Activated naive CD4-positive, alpha-beta T cell treated with anti-CD3 and anti-CD28 coated beads for 36 hours (primary cell): ENCODE measurements around the gene CEBPE. TPM values are rescaled to one million over a fixed set of nuclear protein-coding genes. Genes with fewer than 3 reads are reported as not detected.
A peak's percentile ranks its signal among the peaks of the same experiment; 100 is the strongest.

Experiments used
- CTCF ChIA-PET: fragments of 350-600 bp; sonication (Branson Sonifier 250); formaldehyde crosslinking; loops from one replicate; lab custom pipeline; 2021; ENCODE audit warnings: antibody characterized with exemption; lab: Charles Lee
- DNase-seq: peaks from one replicate; pipeline ENCODE4 v3.0.0-alpha.2; 2020
- H3K27ac Mint-ChIP-seq: one replicate; pipeline ENCODE4 v1.8.0; 2021; ENCODE audit warnings: mild to moderate bottlenecking, mixed read lengths
- H3K27me3 Mint-ChIP-seq: one replicate; pipeline ENCODE4 v1.8.0; 2021; ENCODE audit warnings: low read depth, mixed read lengths
- H3K36me3 Mint-ChIP-seq: one replicate; pipeline ENCODE4 v1.8.0; 2021; ENCODE audit warnings: low read depth, mixed read lengths
- H3K4me1 Mint-ChIP-seq: one replicate; pipeline ENCODE4 v1.8.0; 2021; ENCODE audit warnings: low read depth, mixed read lengths
- H3K4me3 Mint-ChIP-seq: one replicate; pipeline ENCODE4 v1.8.0; 2021; ENCODE audit warnings: mild to moderate bottlenecking, moderate library complexity, mixed read lengths
- H3K9me3 Mint-ChIP-seq: one replicate; pipeline ENCODE4 v1.8.0; 2021; ENCODE audit warnings: mixed read lengths
- intact Hi-C: fragments of 100-400 bp; cut with micrococcal nuclease; formaldehyde crosslinking; loops from one replicate; pipeline ENCODE4 v1.15.1; 2023
- total RNA-seq, 2 experiments: library from RNA; stranded (reverse); gene quantifications; one replicate each; pipeline ENCODE4 v1.2.3, GENCODE V29; 2021

The CEBPE gene
- total RNA-seq, 2 experiments from 2014 or later, result 0.37 to 0.43 TPM

- Mint-ChIP-seq H3K27ac (no peak overlapping the region), H3K9me3 (no peaks in the 10 kb centered on the region), H3K36me3 (peaks cover 31% of the 10 kb centered on the region), H3K4me3 (no peak overlapping the region), H3K4me1 (peaks cover 41% of the 10 kb centered on the region), H3K27me3 (no peaks in the 10 kb centered on the region)
- intact Hi-C loops, result loop anchor here (1.0 kb wide), 3 partner anchors 40 to 311 kb away; no protein-coding TSS in a partner anchor
- DNase-seq, result no peak
- CTCF ChIA-PET, result interaction anchor here (0.6 to 2.9 kb wide), 49 partner anchors 8 to 297 kb away, joined by 3 to 47 read pairs (median 6); partner anchors contain the start of genes ACIN1, AJUBA, C14orf119 and CDH24
Observed at GRCh38 chr14:23069413-23069806, 49.6 kb downstream of the CEBPE start.

GRCh38 chr14:23068789-23069412, 50.2 kb downstream of the CEBPE start:
- Mint-ChIP-seq H3K27me3 (no peaks in the 10 kb centered on the region), H3K36me3 (peaks cover 36% of the 10 kb centered on the region)

GRCh38 chr14:23067847-23068788, 50.9 kb downstream of the CEBPE start:
- H3K9me3 Mint-ChIP-seq, result no peaks in the 10 kb centered on the region
- H3K27ac Mint-ChIP-seq, result no peak overlapping the region
- H3K36me3 Mint-ChIP-seq, result peaks cover 41% of the 10 kb centered on the region
- H3K4me3 Mint-ChIP-seq, result no peak overlapping the region
- H3K4me1 Mint-ChIP-seq, result peaks cover 41% of the 10 kb centered on the region
- intact Hi-C loops, result no loop called here
- CTCF ChIA-PET, result interaction anchor here (0.7 to 2.9 kb wide), 65 partner anchors 8 to 471 kb away, joined by 3 to 47 read pairs (median 5); partner anchors contain the start of genes ACIN1, AJUBA, C14orf119 and CDH24
- DNase-seq, result no peak
- H3K27me3 Mint-ChIP-seq, result no peaks in the 10 kb centered on the region

More at GRCh38 chr14:23068789-23069412, 50.2 kb downstream of the CEBPE start:
- Mint-ChIP-seq H3K27ac (peak overlapping the region; percentile 30), H3K9me3 (no peaks in the 10 kb centered on the region), H3K4me1 (peaks cover 41% of the 10 kb centered on the region), H3K4me3 (peak overlapping the region; percentile 15)
- intact Hi-C loops, result loop anchor here (1.0 kb wide), 3 partner anchors 40 to 311 kb away; no protein-coding TSS in a partner anchor
- CTCF ChIA-PET, result interaction anchor here (0.6 to 2.9 kb wide), 66 partner anchors 8 to 470 kb away, joined by 3 to 47 read pairs (median 5); partner anchors contain the start of genes ACIN1, AJUBA, C14orf119 and CDH24
- peak; percentile 88 for DNase-seq

Other genes with a start within 250 kb of the CEBPE start
- gene LRP10, start 247.5 kb downstream of the CEBPE start, total RNA-seq, result 10 to 100 TPM; 71.9 to 75.2 TPM
- under 1 TPM; 0.69 to 0.74 TPM for gene REM2, start 236.0 kb downstream of the CEBPE start, total RNA-seq
- gene RBM23, start 200.1 kb downstream of the CEBPE start, total RNA-seq, result 10 to 100 TPM; 53.5 to 61.2 TPM
- 10 to 100 TPM; 81.0 to 92.8 TPM for gene PRMT5, start 189.9 kb downstream of the CEBPE start, total RNA-seq
- gene HAUS4, start 162.2 kb downstream of the CEBPE start, total RNA-seq, result 10 to 100 TPM; 97.1 to 97.3 TPM
- 1 to 10 TPM; 2.1 to 2.8 TPM for gene AJUBA, start 136.7 kb downstream of the CEBPE start, total RNA-seq
- gene C14orf93, start 109.1 kb downstream of the CEBPE start, total RNA-seq, result 1 to 10 TPM; 8.3 to 9.3 TPM
- 100 to 1,000 TPM; 120 to 125 TPM for gene PSMB5, start 84.4 kb downstream of the CEBPE start, total RNA-seq
- gene PSMB11, start 77.0 kb downstream of the CEBPE start, total RNA-seq, result not detected
- 1 to 10 TPM; 1.3 to 1.4 TPM for gene CDH24, start 61.7 kb downstream of the CEBPE start, total RNA-seq
- 100 to 1,000 TPM; 152 to 156 TPM for gene ACIN1, start 24.1 kb downstream of the CEBPE start, total RNA-seq
- 10 to 100 TPM; 39.8 to 44.2 TPM for gene C14orf119, start 23.8 kb downstream of the CEBPE start, total RNA-seq
- not detected for gene CIROP, start 14.3 kb downstream of the CEBPE start, total RNA-seq
- gene SLC7A8, start 64.4 kb upstream of the CEBPE start, total RNA-seq, result 1 to 10 TPM in 1 of 2 experiments, under 1 TPM in 1; 0.79 to 1.1 TPM
- gene RNF212B, start 118.7 kb upstream of the CEBPE start, total RNA-seq, result not detected
- gene HOMEZ, start 166.9 kb upstream of the CEBPE start, total RNA-seq, result 1 to 10 TPM; 6.3 to 7.8 TPM
- 10 to 100 TPM; 14.7 to 15.8 TPM for gene PPP1R3E, start 183.6 kb upstream of the CEBPE start, total RNA-seq
- gene BCL2L2, start 187.6 kb upstream of the CEBPE start, total RNA-seq, result 1 to 10 TPM in 1 of 2 experiments, under 1 TPM in 1; 0.60 to 1.5 TPM
- 100 to 1,000 TPM; 194 to 204 TPM for gene PABPN1, start 202.2 kb upstream of the CEBPE start, total RNA-seq
- gene SLC22A17, start 233.6 kb upstream of the CEBPE start, total RNA-seq, result 1 to 10 TPM; 3.5 to 4.8 TPM
- gene EFS, start 245.9 kb upstream of the CEBPE start, total RNA-seq, result not detected